Measurements from ENCODE around the gene TIGIT. TPM values are rescaled to one million over a fixed set of nuclear protein-coding genes. Genes with fewer than 3 reads are reported as not detected.

TIGIT gene
- total and polyA plus RNA-seq, 2 experiments from 2014 or later: 0.07 to 0.50 TPM

DNA sequence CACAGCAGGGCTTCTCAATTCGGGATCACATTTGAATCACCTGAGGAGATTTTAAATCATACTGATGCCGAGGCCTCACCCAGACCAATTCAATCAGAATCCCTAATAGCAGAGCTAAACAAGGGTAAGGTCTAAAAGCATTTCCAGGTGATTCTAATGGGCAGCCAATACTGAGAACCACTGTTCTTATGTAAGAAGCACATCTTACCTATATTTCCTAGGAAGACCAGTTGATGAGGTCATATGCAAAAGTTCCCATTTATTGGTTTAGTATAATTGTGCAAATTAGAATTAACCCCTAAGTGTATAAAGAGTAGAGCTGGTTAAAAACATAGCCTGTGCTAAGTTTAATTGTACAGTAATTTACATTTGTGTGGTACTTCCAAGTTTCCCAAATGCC is 2.1 kb downstream of the TIGIT start:
- TF ChIP-seq POLR2AphosphoS5 (IDR thresholded peaks at IDR 0.05; ENCODE audit: low read depth) (no peak), STAT1 (IDR thresholded peaks at IDR 0.05; ENCODE audit: unreplicated experiment) (no peak), JUNB (IDR thresholded peaks at IDR 0.05; ENCODE audit: unreplicated experiment) (no peak), CREB1 (CRISPR knock-in tag; IDR thresholded peaks at IDR 0.05; ENCODE audit: low read depth) (no peak), EZH2 (IDR thresholded peaks at IDR 0.05; ENCODE audit: low read depth, unreplicated experiment) (no peak), EZH2phosphoT487 (IDR thresholded peaks at IDR 0.05; ENCODE audit: unreplicated experiment) (no peak), ZNF331 (CRISPR knock-in tag; IDR thresholded peaks at IDR 0.05; ENCODE audit: low read depth) (no peak), NANOG (IDR thresholded peaks at IDR 0.05; ENCODE audit: borderline replicate concordance) (no peak), ZNF114 (CRISPR knock-in tag; IDR thresholded peaks at IDR 0.05) (no peak)
- TF ChIP-seq, protein P1, sequence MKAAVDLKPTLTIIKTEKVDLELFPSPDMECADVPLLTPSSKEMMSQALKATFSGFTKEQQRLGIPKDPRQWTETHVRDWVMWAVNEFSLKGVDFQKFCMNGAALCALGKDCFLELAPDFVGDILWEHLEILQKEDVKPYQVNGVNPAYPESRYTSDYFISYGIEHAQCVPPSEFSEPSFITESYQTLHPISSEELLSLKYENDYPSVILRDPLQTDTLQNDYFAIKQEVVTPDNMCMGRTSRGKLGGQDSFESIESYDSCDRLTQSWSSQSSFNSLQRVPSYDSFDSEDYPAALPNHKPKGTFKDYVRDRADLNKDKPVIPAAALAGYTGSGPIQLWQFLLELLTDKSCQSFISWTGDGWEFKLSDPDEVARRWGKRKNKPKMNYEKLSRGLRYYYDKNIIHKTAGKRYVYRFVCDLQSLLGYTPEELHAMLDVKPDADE (IDR thresholded peaks at IDR 0.05): no peak
- TF ChIP-seq, protein P2, sequence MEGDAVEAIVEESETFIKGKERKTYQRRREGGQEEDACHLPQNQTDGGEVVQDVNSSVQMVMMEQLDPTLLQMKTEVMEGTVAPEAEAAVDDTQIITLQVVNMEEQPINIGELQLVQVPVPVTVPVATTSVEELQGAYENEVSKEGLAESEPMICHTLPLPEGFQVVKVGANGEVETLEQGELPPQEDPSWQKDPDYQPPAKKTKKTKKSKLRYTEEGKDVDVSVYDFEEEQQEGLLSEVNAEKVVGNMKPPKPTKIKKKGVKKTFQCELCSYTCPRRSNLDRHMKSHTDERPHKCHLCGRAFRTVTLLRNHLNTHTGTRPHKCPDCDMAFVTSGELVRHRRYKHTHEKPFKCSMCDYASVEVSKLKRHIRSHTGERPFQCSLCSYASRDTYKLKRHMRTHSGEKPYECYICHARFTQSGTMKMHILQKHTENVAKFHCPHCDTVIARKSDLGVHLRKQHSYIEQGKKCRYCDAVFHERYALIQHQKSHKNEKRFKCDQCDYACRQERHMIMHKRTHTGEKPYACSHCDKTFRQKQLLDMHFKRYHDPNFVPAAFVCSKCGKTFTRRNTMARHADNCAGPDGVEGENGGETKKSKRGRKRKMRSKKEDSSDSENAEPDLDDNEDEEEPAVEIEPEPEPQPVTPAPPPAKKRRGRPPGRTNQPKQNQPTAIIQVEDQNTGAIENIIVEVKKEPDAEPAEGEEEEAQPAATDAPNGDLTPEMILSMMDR (conservative IDR thresholded peaks at IDR 0.05; ENCODE audit: low read depth in 2 of 2): no peak
- TF ChIP-seq, protein P3, sequence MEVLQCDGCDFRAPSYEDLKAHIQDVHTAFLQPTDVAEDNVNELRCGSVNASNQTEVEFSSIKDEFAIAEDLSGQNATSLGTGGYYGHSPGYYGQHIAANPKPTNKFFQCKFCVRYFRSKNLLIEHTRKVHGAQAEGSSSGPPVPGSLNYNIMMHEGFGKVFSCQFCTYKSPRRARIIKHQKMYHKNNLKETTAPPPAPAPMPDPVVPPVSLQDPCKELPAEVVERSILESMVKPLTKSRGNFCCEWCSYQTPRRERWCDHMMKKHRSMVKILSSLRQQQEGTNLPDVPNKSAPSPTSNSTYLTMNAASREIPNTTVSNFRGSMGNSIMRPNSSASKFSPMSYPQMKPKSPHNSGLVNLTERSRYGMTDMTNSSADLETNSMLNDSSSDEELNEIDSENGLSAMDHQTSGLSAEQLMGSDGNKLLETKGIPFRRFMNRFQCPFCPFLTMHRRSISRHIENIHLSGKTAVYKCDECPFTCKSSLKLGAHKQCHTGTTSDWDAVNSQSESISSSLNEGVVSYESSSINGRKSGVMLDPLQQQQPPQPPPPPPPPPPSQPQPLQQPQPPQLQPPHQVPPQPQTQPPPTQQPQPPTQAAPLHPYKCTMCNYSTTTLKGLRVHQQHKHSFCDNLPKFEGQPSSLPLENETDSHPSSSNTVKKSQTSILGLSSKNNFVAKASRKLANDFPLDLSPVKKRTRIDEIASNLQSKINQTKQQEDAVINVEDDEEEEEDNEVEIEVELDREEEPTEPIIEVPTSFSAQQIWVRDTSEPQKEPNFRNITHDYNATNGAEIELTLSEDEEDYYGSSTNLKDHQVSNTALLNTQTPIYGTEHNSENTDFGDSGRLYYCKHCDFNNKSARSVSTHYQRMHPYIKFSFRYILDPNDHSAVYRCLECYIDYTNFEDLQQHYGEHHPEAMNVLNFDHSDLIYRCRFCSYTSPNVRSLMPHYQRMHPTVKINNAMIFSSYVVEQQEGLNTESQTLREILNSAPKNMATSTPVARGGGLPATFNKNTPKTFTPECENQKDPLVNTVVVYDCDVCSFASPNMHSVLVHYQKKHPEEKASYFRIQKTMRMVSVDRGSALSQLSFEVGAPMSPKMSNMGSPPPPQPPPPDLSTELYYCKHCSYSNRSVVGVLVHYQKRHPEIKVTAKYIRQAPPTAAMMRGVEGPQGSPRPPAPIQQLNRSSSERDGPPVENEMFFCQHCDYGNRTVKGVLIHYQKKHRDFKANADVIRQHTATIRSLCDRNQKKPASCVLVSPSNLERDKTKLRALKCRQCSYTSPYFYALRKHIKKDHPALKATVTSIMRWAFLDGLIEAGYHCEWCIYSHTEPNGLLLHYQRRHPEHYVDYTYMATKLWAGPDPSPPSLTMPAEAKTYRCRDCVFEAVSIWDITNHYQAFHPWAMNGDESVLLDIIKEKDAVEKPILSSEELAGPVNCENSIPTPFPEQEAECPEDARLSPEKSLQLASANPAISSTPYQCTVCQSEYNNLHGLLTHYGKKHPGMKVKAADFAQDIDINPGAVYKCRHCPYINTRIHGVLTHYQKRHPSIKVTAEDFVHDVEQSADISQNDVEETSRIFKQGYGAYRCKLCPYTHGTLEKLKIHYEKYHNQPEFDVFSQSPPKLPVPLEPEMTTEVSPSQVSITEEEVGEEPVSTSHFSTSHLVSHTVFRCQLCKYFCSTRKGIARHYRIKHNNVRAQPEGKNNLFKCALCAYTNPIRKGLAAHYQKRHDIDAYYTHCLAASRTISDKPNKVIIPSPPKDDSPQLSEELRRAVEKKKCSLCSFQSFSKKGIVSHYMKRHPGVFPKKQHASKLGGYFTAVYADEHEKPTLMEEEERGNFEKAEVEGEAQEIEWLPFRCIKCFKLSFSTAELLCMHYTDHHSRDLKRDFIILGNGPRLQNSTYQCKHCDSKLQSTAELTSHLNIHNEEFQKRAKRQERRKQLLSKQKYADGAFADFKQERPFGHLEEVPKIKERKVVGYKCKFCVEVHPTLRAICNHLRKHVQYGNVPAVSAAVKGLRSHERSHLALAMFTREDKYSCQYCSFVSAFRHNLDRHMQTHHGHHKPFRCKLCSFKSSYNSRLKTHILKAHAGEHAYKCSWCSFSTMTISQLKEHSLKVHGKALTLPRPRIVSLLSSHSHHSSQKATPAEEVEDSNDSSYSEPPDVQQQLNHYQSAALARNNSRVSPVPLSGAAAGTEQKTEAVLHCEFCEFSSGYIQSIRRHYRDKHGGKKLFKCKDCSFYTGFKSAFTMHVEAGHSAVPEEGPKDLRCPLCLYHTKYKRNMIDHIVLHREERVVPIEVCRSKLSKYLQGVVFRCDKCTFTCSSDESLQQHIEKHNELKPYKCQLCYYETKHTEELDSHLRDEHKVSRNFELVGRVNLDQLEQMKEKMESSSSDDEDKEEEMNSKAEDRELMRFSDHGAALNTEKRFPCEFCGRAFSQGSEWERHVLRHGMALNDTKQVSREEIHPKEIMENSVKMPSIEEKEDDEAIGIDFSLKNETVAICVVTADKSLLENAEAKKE (CRISPR knock-in tag; IDR thresholded peaks at IDR 0.05): no peak
- TF ChIP-seq, protein P4, sequence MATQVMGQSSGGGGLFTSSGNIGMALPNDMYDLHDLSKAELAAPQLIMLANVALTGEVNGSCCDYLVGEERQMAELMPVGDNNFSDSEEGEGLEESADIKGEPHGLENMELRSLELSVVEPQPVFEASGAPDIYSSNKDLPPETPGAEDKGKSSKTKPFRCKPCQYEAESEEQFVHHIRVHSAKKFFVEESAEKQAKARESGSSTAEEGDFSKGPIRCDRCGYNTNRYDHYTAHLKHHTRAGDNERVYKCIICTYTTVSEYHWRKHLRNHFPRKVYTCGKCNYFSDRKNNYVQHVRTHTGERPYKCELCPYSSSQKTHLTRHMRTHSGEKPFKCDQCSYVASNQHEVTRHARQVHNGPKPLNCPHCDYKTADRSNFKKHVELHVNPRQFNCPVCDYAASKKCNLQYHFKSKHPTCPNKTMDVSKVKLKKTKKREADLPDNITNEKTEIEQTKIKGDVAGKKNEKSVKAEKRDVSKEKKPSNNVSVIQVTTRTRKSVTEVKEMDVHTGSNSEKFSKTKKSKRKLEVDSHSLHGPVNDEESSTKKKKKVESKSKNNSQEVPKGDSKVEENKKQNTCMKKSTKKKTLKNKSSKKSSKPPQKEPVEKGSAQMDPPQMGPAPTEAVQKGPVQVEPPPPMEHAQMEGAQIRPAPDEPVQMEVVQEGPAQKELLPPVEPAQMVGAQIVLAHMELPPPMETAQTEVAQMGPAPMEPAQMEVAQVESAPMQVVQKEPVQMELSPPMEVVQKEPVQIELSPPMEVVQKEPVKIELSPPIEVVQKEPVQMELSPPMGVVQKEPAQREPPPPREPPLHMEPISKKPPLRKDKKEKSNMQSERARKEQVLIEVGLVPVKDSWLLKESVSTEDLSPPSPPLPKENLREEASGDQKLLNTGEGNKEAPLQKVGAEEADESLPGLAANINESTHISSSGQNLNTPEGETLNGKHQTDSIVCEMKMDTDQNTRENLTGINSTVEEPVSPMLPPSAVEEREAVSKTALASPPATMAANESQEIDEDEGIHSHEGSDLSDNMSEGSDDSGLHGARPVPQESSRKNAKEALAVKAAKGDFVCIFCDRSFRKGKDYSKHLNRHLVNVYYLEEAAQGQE (IDR thresholded peaks at IDR 0.05; ENCODE audit: unreplicated experiment): no peak
- Histone ChIP-seq H3K36me3 (ENCODE audit: insufficient read depth) (no peaks in the 10 kb centered on the region), H3K79me2 (replicated peaks; ENCODE audit: insufficient read depth) (no peaks in the 10 kb centered on the region), H3K27ac (ENCODE audit: low read depth) (no peak overlapping the region), H3K9me2 (ENCODE audit: insufficient read depth) (0 out of 2 replicates have a peak, but pooled peaks cover 5% of the 10 kb centered on the region), H4K20me1 (replicated peaks; ENCODE audit: insufficient read depth) (no peaks in the 10 kb centered on the region), H2AFZ (no peak overlapping the region), H3K4me3 (no peak overlapping the region), H3K27me3 (ENCODE audit: insufficient read depth) (no peaks in the 10 kb centered on the region), H3K4me2 (no peak overlapping the region), H3K4me1 (ENCODE audit: insufficient read depth) (no peaks in the 10 kb centered on the region), H3F3A (replicated peaks; ENCODE audit: low read depth) (no peaks in the 10 kb centered on the region)
- ATAC-seq (no peak), DNase-seq (ENCODE audit: low spot score) (no peak)
- H3K27ac Mint-ChIP-seq: no peak overlapping the region
- peaks cover 6% of the 10 kb centered on the region for H3K27me3 Mint-ChIP-seq (ENCODE audit: insufficient read depth, low read depth, poor library complexity)
- no peak overlapping the region for H3K4me3 Mint-ChIP-seq
- H3K9me3 Mint-ChIP-seq: no peaks in the 10 kb centered on the region
- no peaks in the 10 kb centered on the region; the same call in 2 of the 3 replicates for H3K36me3 Mint-ChIP-seq (ENCODE audit: low read depth)
- peaks cover 5% of the 10 kb centered on the region for H3K4me1 Mint-ChIP-seq

Measured in GM23338 (cell line).